Measurements from ENCODE around the gene TPT1.
A peak's percentile ranks its signal among the peaks of the same experiment; 100 is the strongest.

TPT1 gene

DNA sequence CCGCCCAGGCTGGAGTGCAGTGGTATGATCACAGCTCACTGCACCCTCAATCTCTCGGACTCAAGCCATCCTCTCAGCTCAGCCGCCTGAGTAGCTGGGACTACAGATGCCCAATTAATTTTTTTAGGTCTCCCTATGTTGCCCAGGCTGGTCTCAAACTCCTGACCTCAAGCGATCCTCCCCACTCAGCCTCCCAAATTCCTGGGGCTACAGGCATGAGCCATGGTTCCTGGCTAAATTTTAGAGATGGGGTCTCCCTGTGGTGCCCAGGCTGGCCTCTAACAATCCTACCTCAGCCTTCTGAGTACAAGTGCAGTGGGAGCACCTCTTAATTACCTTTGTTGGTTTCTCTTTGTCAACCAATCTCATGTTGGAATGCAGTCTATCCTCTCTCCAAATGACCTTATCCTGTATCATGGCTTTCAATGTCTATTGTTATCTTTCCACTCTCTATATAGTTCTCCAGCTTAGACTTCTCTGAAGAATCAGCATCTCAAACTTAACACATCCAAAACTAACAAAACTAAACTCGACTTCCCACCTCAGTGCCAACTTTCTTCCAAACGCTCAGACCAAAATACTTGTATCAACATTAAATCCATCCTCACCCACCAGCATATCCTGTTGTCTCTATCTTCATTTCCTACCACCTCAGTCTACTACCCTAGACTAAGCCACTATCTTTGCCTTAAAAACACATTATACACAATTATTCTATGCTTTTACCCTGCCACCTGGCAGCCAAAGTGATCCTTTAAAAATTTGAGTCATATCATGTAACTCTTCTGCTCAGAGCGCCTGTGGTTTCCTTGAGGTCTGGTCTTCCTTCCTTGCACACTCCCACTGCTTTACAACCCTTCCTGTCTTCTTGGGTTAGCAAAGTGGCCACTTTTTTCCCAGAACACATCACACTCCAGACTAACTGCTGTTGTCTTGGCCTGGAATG, 6.7 kb downstream of the TPT1 start:
- DNase-seq (ENCODE audit: low spot score) = peak; percentile 28

DNA sequence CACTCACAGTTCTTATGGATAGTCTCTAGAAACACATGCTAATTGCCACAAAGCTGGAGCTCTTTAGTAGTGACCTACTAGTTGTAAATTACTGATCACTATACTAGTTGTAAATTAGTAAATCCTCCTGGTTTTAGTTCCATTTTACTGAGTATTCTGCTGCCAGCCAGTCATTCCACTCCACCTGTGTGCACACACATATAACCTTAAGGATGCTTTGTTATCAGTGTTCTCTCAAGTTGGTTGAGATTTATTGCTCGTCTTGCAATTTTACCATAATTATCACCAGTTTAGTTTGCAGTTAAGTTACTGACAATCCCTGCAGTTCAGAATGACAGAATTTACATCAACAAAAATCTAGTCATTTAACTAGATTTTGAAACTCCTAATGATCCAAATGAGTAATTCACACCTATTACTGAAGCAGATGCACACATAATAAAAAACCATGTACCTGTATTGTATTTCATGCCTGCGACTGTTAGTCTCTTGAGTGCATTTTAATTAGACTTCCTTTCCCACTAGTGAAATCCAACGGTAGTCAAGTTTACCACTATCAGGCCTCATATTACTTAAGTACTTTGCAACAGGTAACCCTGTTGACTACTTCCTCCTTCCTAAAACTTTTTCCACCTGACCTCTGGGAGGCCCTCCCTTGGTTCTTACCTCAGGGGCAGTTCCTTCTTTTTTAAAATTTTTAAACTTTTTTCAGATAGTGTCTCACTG, 7.6 kb downstream of the TPT1 start:
- no peak for DNase-seq (ENCODE audit: low spot score)

DNA sequence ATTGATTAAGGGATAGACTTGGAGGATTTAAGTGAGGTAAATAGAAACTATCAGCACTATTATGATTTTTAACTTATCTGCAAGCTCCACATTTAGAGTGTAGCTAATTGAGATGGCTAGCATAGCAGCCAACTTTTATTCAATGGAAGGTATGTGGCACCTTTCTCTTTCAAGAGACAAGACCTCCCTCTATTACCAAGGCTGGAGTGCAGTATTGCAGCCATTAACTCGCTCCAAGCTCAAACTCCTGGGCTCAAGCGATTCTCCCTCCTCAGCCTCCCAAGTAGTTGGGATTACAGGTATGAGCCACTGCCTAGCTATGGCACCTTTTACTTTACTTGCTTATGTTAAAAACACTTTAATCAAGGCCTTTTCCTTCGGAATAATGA, 8.2 kb downstream of the TPT1 start:
- DNase-seq (ENCODE audit: low spot score) = no peak

DNA sequence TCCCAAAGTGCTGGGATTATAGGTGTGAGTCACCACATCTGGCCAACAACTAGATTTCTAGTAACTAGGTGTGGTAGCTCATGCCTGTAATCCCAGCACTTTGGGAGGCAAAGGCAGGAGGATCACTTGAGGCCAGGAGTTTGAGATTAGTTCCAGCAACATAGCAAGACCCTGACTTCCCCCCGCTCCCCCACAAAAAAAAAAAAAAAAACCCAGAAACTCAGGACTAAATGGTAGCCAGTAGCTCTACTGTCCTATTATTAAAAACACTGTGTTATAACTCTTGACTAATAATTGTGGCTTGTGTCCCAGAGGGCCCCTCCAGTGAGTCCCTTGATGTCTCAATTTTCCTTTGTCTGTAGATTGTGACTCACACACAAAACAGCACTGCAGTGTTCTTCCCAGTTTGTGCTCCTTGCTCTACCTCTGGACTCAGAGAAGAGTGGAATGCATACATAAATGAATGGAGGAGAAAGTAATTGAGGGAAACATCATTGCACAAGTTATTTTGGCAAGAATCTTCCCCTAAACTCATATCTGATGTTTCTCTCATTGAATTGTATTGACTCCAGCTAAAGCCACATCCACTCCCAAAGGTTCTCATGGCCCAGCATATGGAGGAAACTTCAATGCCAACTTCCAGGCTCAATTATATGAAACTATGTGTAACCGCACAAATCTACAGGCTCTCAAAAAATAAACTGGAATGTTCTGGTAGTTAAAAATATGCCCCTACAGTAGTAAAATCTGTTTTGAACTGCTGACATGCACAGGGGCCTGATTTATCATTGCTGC, 8.8 kb downstream of the TPT1 start:
- peak; percentile 80 for DNase-seq (ENCODE audit: low spot score)

DNA sequence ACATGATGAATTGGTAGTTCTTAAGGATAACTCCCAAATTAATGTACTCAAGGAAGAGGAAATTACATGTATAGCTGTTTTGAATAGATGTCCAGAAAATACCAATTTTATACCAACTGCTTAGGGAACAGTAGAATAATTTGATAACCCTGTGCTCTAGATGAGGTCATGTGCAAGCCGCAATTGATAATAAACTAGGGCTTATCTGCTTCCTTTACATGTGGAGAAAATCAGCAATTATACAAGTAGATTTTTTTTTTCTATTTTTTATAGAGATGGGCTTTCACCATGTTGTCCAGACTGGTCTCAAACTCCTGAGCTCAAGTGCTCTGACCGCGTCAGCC, 9.3 kb downstream of the TPT1 start:
- DNase-seq (ENCODE audit: low spot score) = no peak

DNA sequence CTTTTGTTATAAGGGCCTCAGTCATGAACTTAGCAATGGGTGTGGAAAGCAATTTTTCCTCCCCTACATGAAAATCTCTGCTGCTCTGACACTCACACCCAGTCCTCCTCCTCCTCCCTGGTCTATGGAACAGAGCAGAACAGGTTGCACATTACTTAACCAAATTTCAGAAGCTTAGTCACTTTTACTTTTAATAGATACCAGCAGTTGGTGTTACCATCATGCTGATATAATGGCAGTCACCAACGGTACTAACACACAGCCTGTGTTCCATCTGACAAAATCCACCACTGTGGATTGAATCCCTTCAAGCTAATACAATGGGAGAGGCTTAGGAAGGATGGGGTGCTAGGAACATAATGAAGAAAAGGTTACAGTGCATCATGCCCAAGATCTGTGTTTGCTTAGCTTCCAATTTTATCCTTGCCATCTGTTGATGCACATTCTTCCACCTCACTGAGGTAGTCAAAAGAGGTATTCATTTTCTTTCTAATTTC, 9.8 kb downstream of the TPT1 start:
- no peak for DNase-seq (ENCODE audit: low spot score)

DNA sequence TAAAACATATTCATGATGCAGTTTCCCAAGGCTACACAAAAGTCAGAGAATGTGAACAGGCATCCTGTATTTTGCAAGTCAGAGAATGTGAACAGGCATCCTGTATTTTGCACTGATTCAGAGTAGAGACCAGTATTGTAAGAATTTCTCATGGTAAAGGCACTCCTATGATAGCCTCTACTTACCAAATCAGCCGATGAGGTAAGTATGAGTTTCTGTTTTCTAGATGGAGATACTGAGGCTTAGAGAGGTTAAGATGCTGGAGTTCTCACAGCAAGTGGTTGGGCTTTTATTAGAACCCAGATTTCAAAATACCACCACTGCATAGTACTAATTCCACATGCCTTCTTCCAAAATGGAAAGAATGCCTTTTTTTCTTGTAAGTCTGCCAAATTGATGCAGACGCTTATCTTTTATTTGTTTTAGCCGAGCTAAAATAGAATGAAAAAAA, 12.3 kb downstream of the TPT1 start:
- no peak for DNase-seq (ENCODE audit: low spot score)

DNA sequence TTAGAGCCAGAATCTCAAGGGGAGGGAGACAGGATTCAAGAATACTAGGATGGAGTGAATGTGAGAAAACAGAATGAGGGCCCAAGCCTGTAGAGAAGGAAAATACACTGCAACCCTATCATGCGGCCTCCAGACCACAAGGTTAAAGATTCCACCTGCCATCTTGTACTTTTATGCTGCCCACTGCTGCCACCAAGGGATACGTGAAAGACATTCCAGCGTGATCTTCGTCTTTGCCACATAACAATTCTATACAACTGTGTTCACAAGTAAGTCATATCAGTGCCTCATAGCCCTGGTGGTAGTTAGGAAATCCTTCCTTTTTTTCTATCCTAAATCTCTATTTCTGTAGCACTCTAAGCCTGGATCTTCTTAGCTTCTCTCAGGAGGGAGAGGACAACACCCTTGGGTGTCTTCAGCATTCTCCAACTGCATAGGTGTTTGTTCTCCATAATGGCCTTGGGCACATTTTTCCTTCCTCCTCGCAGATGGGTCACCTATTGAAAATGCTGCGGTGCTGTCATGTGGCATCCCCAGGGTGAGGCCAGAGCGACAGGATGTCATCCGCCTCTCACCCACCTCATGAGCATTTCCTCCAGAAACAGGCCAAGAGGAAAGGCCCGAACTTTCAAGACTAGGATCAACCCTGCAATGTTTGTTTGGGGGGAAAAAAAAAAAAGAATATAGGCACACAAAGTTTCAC, 13.6 kb downstream of the TPT1 start:
- no peak for DNase-seq (ENCODE audit: low spot score)

DNA sequence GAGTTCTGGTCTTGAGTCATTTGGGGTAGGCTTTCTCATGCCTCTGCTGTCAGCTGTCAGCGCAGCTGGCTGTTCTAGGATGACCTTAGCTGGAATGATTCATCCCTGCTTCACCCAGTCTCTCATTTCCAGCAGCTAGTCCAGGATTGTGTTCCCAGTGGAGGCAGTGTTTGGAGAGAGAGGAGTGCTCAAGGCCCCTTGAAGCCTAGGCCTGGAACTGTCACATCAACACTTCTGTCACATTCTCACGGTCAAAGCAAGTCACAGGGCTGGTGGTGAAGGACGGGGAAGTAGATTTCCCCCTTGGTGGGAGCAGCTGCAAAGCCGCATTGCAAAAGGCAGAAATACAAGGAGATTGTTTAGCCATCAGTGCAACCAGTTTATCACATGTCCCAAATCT, 15.2 kb downstream of the TPT1 start:
- peak; percentile 95 for DNase-seq (ENCODE audit: low spot score)

DNA sequence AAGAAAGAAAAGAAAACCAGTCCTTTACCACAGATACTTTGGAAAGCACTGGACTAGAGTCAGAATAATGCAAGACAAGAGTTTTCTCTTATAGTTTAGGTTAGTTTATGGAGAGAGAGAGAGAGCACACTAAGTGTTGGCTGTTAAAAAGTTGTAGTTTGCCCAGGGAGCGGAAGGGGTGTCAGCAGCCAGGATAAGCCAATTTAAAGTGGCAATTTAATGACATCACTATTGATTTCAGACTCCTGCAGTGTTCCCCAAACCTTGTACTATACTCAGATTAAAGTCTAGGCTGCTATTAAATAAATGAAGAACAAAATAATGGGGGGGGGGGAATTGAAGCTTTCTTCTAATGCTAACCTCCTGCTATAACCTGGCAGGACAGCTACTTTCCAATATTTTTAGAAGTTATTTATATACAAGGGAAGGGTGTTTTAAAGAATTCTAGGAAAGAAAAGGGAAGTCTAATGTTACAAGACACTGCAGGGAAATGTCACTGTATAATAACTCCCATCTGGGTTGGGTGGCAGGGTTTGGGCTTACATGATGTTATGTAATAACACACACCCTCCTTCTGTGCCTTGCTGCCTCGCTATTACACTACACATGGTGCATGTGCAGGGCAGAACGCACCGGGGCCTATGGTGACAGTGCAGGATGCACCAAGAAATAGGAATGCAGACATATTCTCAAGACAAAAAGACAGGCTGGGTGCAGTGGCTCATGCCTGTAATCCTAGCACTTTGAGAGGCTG, 19.9 kb downstream of the TPT1 start:
- DNase-seq (ENCODE audit: low spot score) = no peak

DNA sequence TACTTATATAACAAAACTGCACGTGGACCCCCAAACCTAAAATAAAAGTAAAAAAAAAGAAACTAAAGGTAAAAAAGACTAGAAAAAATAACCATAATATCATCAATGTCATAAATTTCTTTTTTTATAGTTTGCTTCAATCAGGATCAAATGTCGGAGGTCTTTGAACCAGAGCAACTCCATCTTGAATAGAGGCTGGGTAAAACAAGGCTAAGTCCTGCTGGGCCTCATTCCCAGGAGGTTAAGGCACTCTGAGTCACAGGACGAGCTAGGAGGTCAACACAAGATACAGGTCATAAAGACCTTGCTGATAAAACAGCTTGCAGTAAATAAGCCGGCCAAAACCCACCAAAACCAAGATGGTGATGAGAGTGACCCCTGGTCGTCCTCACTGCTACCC, 24.0 kb downstream of the TPT1 start:
- DNase-seq (ENCODE audit: low spot score) = no peak

DNA sequence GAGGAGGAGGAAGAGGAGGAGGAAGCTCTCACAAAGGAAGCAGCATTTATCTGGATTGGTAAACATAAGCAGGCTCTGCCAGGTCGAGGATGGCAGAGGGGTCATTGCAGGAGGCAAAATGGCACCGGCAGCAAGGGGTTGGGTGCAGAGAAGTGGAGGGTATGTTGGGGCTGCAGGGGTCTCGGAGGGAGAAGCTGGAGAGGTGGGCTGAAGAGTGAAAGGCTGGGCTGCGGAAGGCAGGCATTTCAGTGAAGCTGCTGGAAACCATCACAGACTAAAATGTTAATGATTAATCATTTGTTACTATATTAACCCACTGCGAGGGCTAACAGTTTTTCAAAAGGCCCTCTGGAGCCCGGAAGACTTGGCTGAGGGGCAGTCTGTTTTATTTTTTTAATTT, 24.6 kb downstream of the TPT1 start:
- no peak for DNase-seq (ENCODE audit: low spot score)

DNA sequence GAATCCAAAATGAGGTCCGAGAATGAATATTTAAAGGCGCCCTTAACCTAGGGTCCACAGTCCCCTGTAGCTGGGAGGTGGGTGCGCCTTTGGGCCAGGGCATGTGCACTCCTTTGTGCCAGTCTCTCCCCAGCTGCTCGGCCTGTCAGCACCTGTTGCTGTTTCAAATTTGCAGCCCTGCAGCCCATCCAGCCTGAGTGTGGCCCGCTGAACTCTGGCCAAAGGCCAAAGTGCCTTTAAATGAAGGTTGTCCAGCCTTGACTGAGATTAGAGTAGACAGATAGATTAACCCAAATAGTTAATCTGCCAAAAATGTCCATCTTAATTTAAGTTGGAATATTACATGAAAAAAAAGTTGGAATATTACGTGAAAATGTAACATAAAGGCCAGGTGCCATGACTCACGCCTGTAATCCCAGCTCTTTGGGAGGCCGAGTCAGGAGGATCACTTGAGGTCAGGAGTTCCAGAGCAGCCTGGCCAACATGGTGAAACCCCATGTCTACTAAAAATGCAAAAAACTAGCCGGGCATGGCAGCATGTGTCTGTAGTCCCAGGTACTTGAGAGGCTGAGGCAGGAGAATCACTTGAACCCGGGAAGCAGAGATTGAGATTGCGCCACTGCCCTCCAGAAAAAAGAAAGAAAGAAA, 25.3 kb downstream of the TPT1 start:
- DNase-seq (ENCODE audit: low spot score) = no peak

DNA sequence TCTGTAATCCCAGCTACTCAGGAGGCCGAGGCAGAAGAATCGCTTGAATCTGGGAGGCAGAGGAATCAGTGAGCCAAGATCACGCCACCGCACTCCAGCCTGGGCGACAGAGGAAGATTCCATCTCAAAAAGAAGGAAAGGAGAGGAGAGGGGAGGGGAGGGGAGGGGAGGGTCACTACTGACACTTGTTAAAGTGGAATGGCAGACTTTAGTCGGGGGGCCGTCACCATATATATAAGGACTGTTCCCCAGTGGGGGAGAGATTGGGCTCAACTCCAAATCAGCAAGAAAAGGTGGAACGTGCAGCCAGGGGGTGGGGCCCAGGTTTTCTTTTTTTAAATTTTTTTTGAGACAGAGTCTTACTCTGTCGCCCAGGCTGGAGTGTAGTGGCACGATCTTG, 26.2 kb downstream of the TPT1 start:
- DNase-seq (ENCODE audit: low spot score) = no peak

DNA sequence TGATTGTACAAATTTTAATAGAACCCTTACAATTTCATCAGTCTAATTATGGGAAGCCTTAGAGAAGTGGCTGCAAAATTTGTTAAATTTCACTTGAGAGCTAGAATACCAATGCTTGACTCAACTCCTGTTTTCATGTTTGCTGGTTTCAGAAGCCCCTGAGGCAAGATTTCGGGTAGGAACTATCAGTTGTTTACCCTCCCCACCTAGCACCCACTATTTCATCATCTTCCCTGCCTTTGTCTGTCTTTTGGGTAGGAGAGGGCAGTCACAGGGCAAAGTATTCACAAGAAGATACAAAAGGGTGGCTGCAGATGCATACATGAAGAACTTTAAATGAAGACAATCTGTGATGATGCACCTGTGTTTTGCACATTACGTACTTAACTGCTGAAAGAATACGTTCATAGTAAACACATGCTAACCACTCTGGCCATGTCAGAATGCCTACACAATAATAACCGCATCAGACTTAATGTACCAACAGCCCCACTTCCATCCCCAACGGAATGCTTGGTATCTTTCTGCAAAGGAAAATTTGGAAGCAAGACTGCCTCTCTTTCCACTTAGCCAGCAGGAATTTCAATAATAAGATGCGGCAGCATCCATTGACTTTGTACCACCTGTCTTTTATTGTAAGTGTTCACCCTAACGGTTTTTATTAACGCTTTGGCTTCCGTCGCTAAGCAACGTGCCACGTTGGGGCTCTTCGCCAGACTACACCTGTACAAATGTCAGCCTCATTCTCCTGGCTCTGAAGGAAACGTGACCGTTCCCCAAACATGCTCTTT, 30.4 kb downstream of the TPT1 start:
- DNase-seq (ENCODE audit: low spot score) = no peak

DNA sequence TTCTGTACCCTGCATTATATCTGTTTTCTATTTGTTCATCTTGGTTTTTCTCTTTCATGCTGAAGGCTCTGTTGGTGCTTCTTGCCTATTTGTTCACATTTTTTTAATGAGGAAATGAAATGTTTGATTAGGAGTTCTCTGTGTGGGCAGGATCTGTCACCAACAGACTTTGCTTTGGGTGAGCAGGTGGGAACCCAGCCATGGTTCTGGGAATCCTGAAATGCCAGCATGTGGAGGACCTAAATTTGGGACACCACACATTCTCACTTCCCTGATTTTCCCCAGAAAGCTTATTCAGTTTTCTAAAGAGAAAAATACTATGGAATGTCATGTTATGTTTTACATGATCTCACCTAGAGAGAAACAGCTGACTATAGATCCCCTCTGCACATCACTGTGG, 34.0 kb downstream of the TPT1 start:
- no peak for DNase-seq (ENCODE audit: low spot score)

DNA sequence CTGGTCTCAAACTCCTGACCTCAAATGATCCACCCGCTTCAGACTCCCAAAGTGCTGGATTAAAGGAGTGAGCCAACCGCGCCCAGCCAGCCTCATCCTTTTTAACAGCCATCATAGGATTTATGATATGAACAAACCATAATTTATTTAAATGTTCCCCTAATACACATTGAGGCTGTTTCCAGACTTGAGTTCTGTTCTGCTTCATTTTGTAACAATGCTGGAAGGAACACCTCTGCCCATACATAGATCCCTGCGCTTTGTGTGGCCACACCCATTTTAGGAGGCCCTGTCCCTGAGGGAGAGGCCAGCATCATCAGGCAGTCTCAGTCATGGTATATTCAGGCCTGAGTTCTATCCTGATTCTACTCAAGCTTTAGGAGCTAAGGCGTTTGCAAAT, 35.9 kb downstream of the TPT1 start:
- DNase-seq (ENCODE audit: low spot score) = no peak

DNA sequence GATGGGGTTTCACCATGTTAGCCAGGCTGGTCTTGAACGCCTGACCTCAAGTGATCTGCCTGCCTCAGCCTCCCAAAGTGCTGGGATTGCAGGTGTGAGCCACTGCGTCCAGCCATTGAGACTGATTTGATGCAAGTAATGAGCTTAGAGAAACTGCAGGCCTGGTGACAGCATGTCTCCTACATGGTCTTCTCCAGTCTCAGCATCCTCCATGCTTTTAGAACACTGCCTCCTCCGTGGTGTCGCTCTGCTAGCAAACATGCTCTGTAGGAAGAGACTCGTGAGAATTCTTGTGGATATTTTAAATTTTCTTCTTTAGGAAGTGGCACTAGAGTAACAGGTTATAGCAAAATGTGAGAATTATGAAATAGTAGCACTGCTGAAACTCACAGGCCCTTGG, 37.1 kb downstream of the TPT1 start:
- no peak for DNase-seq (ENCODE audit: low spot score)

DNA sequence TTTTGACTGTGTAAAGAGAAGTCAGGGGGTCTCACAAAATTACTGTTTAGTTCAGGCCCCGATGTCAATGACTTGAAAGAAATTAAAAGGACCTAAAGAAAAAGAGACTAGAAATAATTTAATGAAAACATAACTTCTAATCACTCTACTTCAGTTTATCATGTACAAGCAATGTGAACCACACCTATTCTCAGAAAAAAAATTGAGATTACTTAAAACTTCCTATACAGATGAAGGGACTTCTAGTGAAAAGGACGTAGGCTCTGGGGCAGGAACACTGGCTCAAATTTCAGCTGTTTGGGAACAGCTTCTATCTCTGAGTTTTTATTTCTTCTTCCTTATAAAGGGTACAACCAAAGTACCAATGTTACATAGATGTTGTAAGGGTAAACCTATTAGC, 38.0 kb downstream of the TPT1 start:
- DNase-seq (ENCODE audit: low spot score) = no peak

DNA sequence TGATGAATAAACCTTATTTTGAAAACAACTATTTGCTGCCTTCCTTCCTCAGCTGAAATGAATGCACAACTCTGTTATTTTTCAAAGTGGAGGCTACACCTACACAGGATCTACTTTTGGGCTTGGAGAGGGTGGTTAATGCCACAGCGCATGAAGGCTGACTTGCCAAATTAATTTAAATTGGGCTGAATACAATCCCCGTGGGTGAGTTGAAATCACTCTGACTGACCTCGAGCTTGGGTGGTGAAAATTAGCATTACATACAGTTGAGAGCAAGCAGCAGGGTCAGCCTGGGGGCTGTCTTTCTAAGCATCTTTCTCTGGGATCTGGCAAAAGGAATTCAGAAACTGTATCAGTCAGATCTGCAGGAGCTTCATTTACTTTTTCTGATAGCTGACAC, 38.5 kb downstream of the TPT1 start:
- no peak for DNase-seq (ENCODE audit: low spot score)

Data from RKO (cell line).